Embryonic facial prominence (tissue), 1 donor: ENCODE measurements around the gene CHST5.
"Not testable (repeated sequence)": the region's sequence is repeated elsewhere in the genome, so short reads cannot be mapped to it uniquely, and the experiment has no call there.

ENCODE experiments used
- DNase-seq: peaks from one replicate; pipeline ENCODE4 v3.0.0-alpha.2; 2016; ENCODE audit errors: extremely low spot score

Gene CHST5

DNA sequence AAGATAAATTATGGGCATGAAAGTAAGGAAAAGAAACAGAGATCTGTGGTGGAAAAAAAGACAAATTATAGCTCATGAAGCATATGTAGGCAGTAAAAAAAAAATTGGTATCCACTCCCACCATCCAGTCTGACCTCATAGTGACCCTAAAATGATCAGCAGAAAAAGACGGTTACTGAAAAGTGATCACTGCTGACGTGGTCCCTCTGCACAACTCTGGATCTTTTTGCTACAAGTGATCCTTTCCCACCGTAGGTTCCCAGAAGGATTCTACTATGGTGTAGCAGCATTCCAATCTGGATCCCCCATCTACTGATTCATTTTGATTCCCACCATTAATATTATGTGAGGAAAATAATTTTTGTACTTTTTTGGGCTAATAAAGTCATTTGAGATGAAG lies 29.8 kb downstream of the CHST5 start:
- no peak for DNase-seq

DNA sequence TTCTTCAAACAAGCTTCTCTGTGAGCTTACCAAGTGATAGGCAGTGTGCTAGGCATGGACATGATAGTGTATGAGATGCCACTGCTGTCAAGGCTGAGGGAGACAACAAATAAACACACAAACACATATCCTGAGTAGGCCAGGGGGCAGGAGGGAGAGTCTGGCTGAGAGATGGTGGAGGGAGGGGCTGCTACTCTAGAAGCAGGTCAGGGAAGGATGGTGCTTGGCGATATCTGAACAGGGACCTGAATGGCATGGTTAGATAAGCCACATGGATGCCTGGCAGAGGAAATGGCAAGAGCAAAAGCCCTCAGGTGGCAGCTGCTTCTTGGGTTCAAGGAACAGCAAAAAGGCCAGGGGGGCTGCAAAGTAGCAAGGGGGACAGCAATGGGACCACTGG lies 32.1 kb downstream of the CHST5 start:
- DNase-seq, result no peak

DNA sequence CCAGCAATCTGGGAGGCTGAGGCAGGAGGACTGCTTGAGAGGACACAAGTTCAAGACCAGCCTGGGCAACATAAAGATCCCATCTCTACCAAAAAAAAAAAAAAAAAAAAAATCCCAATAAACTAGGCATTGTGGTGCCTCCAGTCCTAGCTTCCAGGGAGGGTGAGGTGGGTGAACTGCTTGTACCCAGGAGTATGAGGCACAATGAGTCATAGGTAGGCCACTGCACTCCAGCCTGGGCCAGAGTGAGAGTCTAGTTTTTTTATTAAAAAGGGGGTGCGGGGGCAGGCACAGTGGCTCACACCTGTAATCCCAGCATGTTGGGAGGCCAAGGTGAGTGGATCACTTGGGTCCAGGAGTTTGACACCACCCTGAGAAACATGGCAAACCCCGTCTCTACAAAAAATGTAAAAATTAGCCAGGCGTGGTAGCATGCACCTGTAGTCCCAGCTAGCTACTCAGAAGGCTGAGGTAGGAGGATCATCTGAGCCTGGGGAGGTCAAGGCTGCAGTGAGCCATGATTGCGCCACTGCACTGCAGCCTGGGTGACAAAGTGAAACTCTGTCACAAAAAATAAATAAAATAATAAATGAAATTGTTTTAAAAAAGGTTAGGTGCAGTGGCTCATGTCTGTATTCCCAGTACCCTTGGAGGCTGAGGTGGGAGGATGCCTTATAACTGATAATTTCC lies 32.8 kb downstream of the CHST5 start:
- no peak for DNase-seq

DNA sequence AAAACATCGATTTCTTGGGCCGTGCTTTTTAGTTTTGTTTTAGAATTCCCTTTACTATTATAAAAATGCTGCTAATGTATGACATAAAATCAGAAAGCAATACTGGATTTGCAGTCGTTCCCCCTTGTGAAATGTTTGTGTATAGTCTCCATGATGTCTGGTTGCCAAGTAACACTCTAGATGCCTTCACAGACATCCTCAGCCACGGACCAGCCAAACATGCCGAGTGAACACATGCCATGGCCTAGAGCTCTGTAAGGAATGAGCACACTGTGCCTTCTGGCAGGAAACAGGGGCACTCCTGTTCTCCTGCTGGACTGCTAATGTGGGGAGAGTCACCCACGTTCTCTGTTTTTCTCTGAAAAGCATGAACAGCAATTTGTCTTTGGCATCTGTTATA lies 34.1 kb downstream of the CHST5 start:
- peak; percentile 24 for DNase-seq

DNA sequence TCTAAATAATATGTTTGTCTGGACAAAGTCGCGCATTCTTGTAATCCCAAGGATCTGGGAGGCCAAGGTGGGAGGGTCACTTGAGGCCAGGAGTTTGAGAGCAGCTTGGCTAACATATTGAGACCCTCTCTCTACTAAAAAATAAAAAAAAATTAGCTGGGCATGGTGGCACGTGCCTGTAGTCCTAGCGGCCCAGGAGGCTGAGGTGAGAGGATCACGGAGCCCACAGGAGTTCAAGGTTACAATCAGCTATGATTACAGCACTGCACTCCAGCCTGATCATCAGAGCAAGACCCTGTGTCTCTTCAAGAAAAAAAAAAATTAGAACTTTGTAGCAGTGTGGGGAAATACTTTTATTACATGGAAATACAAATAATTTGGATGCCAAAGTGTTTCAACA lies 34.5 kb downstream of the CHST5 start:
- DNase-seq, result no peak

DNA sequence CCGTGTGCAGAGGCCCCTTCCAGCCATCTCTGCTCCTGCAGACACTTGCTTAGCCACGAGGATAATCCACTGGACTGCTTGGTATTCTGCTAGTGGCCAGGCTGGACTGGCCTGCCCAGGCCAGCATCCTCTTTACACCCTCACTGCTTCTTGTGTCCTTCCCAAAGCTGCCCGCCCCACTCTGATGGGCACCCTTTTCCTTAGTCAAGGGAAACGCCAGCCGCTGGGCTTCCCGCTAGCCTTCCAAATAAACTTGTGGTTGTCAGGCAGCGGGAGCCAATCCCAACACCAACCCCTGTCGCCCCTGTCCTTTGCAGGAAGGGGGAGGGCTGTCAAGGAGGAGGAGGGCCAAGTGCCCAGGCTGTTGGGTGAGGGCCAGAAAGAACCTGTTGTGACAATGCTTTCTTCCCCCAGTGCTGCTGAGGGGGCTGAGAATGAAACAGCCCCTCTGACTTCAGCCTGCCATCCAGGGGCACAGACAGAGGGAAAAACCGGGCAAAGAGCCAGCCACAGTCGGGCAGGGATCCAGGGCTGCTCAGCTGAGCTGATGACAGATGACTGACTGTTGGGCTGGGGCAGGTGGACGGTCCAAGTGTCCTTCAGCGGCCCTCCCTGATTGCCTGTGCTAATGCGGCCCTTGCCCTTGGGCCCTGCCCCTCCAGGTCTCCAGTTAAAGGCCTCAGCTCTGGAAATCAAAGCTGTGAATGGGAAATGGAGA lies 37.1 kb downstream of the CHST5 start:
- not testable (repeated sequence) for DNase-seq

DNA sequence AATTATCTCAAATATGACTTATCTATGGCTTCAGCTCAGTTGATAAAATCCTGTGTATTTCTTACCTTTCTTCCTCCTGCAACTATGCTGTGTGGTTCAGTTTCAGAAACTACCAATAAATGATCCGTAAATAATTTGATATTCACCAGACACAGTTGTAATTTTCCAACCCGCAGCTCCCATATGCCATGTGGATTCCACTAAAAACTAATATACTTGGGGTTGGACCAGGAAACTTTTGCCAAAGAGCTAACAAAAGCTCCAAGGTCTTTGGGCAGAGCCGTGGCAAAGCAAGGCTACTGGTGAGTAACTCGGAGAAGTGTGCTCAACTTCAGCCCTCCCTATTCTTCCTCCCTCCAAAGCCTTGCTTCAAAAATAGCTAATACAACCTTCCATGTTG lies 38.4 kb downstream of the CHST5 start:
- peak; percentile 16 for DNase-seq

DNA sequence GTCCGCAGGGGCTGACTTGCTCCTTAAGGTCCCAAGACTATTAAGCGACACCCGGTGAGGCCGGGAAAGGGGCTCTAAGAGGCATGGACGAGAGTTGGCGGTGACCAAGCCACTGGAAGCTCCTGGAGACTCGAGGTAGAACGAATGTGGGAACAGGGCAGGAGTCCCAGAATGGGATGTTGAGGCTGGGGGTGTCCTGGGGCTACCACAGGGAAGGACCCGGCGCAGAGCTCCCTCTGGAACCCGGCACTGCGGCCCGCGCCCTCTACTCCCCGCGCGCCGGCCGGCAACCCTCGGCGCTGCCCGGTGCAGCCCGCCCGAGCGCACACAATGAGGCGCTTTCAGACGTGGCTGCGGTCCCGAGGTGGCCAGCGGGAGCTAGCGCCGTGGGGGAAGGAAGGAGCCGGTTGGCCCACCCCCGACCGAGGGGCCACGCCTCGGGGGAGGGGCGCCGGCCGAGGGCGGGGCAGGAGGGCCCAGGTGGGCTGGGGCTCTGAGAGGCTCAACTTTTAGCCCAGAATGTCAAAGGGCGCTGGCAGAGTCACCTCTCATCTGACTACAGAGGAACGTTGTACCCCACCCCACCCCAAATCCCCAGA lies 40.7 kb downstream of the CHST5 start, which contains the start of gene CHST6:
TSS of gene CHST6 (minus strand) at position 366 of the 599 bp plus-strand sequence. CDS start 15,613 bp downstream, outside the sequence.
- DNase-seq, result no peak

DNA sequence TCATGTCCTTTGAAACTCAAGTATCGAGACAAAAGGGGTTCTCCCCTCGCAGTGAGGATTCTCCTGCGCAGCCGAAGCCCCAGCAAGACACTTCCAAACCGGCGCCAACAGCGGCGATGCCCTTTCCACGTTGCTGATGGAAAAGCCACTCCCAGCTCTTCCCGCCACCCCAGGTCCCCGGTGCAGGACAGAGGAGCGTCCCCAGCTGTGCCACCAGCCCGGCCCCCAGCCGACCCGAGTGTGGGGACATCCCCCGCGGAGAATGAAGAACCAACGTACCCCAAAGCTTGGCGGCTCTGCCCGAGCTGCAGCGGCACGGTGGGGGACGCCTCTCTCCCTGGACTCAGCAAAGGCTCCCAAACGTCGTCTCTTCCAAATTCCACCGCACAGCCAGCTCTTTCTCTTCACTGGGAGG lies 41.2 kb downstream of the CHST5 start:
- no peak for DNase-seq

DNA sequence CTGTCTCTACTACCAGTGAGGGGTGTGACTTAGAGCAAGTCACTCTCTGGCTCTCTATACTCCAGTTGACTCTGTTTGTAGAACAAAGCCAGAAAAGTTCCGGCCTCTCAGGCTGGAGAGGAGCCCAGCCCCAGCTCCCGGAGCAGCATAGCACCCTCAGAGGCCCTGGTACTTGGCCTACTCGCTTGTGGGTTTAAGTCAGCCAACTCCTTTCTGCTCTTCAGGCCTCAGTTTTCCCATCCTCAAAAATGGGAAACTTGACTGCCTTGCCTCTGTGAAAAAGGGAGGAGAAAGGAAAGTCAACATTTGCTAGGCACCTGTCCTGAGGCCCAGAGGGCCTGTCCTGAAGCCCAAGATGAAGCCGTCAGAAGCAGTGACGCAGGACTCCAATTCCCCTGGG lies 41.7 kb downstream of the CHST5 start:
- no peak for DNase-seq

DNA sequence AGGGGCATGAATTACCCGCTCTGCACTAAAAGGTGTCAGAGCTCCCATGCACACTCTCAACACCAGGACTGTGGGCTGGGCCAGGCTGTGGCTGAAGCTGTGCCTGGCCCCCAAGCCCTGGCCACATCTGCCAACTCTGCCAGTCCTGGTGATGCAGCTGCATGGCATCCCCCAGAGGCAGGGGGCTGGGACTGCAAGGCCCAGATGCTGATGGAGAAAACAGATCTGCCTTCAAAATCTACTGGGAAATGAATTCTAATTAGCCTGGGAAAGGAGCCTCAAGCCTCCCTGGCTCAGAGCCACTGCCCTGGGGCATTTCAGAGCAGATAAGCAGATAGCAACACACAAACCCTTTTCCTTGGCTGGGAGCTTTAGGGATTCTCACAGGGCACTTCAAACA lies 44.0 kb downstream of the CHST5 start:
- DNase-seq, result no peak

DNA sequence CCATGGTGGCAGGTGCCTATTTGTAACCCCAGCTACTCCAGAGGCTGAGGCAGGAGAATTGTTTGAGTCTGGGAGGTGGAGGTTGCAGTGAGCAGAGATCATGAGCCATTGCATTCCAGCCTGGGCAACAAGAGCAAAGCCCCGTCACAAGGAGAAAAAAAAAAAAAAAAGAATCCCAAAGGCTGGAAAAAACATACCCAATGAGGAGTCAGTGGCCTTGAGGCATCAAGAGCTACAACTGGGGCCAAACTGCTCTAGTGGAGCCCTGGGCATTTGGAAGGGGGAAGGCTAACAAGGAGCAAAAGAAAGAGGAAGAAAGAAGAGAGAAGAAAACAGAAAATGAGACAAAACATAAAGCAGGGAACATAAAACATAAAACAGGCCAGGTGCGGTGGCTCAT lies 47.6 kb downstream of the CHST5 start:
- no peak for DNase-seq

DNA sequence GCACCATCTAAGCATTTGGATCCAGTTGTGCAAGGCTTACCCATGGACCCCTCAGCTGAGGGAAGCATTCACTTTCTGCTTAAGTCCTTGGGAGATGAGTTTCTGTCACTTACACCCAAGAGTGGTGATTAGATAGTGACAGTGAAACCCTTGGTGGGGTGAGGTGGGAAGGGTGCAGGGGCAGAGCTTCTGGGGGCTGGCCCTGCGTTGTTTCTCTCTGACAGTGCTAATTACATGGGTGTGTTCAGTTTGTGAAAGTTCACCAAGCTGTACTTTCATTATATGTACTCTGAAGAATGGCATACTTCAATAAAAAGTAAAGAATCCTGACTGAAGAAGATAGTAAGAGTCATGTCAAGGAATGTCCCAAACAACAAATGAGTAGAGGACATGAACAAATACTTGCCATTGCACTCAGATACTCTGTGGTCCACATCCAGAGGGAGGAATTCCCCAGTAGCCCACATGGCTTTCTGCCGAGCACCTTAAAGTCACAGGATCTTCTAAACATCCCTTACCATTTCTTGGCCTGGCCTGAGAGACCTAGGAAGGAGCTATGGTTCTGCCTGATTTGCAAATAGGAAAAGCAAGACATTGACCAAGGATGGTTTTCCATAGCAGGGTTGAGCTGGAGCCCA lies 49.1 kb downstream of the CHST5 start:
- no peak for DNase-seq

DNA sequence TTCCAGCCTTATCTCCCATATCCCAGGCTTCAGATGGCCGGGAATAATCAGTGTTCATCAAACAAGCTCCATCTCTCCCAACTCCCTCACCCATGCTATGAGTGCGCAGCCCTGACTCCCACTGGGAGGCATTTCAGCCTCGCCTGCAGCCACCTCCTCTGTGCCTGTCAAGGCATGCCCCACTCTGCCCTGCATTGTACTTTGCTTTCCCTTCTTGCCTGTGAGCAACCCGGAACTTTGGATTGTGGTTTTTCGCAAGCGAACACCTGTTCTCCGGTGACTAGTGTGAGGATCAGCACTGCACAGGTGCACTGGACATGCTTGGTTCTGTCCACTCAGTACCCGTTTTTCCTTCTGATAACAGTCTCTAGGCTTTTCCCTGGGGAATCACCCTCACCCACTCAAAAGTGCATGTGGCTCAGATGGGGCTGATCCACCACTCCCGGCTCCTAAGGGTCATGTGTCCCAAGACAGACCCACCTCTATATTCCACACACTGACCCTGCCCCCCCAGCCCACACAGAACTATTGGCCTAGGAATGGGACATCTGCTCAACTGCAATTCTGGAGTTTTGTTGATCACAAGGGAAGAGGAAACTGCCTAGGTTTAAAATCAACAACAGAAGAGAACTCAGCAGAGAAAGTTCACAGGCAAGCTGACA lies 49.8 kb downstream of the CHST5 start:
- DNase-seq, result no peak

DNA sequence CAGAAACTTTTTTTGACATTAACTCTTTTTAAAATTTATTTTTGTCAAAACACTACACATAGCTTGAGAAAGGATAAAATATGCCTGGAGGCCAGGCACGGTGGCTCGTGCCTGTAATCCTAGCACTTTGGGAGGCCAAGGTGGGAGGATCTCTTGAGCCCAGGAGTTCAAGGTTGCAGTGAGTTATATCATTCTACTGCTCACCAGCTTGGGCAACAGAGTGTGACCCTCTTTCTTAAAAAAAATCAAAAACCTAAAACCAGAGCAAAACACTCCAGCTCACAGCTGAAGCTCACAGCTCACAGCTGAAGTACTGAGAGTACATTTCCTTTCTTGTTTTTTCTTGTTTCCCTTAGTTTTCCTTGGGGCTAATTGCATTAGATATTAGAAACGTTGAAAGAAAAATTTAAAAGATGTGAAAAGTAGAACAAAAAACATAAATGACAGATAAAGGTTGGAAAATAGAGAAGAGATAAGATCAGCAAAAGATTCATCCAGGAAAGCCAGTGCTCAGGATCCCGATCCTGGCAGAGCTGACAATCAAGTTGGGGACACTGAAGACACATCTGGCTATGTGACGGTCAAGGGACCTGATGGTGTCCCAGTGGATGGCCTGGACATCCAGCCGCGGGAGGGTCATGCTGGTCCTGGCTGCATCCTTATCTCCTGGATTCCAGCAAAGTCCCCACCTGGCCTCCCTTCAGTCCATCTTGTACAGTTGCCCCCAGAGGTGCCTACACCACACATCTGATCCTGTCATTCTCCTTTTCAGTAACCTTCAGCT lies 50.5 kb downstream of the CHST5 start:
- no peak for DNase-seq

DNA sequence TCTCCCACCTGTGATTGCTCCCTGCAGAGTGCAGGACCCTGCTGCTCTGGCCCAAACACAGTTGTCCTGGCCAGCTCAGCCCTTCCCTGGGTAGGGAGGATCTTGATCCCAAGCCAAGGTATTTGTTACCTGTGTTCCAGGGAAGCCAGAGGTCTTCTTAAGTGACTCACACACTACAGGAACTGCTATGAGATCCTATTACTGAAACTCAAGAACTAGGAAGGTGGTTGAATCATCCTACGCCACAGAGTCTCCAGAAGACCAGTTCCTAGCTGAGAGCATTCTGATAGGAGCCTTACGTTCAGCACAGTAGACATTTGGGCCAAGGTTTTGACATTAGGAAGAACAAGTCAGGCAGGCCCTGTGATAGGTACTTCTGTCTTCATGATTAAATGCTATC lies 52.7 kb downstream of the CHST5 start:
- DNase-seq, result no peak

DNA sequence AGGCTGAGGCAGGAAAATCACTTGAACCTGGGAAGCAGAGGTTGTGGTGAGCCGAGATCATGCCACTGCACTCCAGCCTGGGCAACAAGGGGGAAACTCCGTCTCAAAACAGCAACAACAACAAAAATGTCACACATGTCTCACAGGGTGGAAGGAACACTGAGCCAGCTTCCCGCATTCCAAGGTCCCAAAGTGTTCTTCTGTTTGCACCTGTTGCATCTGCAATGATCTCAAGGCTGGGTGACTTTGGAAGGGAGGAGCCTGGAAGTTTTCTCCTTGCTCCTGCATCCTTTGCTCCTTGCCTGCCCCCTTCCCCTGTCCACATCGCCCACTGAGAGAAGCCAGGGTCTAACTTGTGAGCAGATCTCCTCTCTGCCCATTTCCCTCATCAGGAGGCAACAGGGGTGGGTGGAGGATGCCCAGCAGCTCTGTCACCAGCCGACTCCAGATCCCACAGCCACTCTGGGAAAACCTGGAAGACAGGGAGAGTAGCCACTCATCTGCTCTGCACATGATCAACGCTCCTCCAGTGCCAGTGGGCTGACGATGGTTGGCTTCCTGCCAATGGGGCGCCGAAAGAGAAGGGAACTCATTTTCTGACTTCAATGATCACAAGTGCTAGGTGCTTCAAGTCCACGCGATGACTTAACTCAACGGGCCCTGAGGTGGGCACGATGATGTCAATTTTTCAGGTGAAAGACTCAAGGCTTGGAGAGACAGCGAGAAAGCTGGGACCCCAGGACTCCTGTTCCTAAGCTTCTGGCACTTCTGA lies 53.3 kb downstream of the CHST5 start:
- DNase-seq, result no peak

DNA sequence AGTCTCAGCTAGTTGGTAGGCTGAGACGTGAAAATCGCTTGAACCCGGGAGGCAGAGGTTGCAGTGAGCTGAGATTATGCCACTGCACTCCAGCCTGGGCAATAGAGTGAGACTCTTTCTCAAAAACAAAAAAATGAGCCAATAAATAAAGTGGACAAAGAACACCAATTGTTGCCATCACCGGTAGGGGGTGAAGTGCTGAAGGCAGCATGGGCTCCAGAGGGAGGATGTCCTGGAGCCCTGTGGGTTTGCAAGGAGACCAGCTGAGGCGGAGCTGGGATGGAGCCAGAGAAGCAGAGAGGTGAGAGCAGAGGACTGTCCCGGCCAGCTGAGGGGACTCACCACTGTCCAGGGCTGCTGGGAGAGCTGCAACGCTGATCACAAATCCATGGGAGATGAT lies 54.4 kb downstream of the CHST5 start:
- DNase-seq, result no peak

DNA sequence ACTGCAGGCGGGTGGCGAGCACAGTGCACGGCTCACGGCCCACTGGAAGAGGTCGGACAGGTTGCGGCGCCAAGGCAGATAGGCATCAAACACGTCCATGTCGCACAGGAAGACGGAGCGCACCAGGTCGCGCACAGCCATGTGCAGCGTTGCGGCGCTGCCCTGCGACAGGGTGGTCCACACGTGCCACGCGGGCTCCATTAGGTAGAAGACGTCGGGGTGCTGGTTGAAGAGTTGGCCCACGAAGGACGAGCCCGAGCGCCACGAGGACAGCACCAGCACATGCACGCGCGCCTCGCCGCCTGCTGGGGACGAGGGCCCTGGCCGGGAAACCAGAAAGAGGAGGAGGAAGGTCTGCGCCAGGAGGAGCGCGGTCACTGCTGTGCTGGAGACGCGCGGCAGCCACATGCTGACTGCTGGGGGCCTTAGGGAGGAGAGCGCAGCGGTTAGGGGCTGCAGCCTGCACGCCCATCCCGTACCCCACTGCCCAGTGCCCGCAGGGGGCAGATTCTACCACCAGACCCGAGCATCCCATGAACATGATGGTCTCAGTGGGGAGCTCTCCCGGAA lies 56.4 kb downstream of the CHST5 start:
- DNase-seq, result no peak
